ENCODE measurements around the gene ZNF664.

- TF ChIP-seq, protein P1, sequence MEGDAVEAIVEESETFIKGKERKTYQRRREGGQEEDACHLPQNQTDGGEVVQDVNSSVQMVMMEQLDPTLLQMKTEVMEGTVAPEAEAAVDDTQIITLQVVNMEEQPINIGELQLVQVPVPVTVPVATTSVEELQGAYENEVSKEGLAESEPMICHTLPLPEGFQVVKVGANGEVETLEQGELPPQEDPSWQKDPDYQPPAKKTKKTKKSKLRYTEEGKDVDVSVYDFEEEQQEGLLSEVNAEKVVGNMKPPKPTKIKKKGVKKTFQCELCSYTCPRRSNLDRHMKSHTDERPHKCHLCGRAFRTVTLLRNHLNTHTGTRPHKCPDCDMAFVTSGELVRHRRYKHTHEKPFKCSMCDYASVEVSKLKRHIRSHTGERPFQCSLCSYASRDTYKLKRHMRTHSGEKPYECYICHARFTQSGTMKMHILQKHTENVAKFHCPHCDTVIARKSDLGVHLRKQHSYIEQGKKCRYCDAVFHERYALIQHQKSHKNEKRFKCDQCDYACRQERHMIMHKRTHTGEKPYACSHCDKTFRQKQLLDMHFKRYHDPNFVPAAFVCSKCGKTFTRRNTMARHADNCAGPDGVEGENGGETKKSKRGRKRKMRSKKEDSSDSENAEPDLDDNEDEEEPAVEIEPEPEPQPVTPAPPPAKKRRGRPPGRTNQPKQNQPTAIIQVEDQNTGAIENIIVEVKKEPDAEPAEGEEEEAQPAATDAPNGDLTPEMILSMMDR (conservative IDR thresholded peaks at IDR 0.05; ENCODE audit: low read length) = no peak
- no peak for TF ChIP-seq EZH2phosphoT487 (IDR thresholded peaks at IDR 0.05; ENCODE audit: borderline replicate concordance, low read depth, low read length)
Observed at GRCh38 chr12:124008595-124008994, 35.6 kb downstream of the ZNF664 start.
